IPS-15b (cell line): ENCODE data around the gene NINJ2.

Experiments
- H3K27me3 ChIP-seq: one replicate; pipeline ENCODE4 v1.6.1; 2013; ENCODE audit warnings: low read length; ENCODE audit not compliant: control insufficient read depth, insufficient read depth
- H3K36me3 ChIP-seq: one replicate; pipeline ENCODE4 v1.6.1; 2013; ENCODE audit warnings: low read length; ENCODE audit not compliant: control insufficient read depth, insufficient read depth
- H3K4me1 ChIP-seq: one replicate; pipeline ENCODE4 v1.6.1; 2013; ENCODE audit warnings: mild to moderate bottlenecking, low read length; ENCODE audit not compliant: control insufficient read depth, insufficient read depth
- H3K4me3 ChIP-seq: one replicate; pipeline ENCODE4 v1.5.1; 2013; ENCODE audit warnings: low read depth, low read length
- H3K9ac ChIP-seq: one replicate; pipeline ENCODE4 v1.6.1; 2013; ENCODE audit warnings: low read depth, mild to moderate bottlenecking, low read length
- H3K9me3 ChIP-seq: one replicate; pipeline ENCODE4 v1.6.1; 2013; ENCODE audit warnings: mild to moderate bottlenecking, low read length; ENCODE audit not compliant: control insufficient read depth, insufficient read depth

Gene NINJ2

GRCh38 chr12:524167-524951, 138.9 kb downstream of the NINJ2 start:
- Histone ChIP-seq H3K27me3 (no peaks in the 10 kb centered on the region), H3K9ac (no peak overlapping the region), H3K36me3 (no peaks in the 10 kb centered on the region), H3K9me3 (no peaks in the 10 kb centered on the region), H3K4me3 (no peak overlapping the region), H3K4me1 (no peaks in the 10 kb centered on the region)

DNA sequence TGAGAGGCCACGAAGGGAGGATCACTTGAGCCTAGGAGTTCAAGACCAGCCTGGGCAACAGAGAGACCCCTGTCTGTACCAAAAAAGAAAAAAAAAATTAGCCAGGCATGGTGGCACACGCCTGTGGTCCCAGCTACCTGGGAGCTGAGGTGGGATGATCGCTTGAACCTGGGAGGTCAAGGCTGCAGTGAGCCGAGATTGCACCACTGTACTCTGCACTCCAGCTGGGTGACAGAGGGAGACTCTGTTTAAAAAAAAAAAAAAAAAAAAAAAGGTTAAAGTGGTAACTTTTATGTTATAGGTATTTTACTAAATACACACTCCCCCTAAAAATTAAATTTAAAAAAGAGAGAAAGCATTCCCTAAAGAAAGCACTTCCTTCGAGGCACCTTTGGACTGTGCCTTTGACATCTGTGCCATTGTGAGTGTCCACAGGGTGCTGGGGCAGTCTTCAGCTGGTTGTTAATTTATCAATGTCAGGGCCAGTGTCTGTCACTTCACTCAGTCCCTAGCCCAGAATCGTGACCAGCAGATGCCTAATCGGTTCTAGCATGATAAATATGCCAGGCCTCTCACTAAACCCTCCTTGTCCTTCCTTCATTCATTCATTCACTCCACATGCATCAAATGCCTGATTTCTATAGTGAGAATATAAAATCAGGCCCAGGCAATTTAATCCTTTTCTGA, 140.4 kb downstream of the NINJ2 start:
- Histone ChIP-seq H3K27me3 (no peaks in the 10 kb centered on the region), H3K36me3 (no peaks in the 10 kb centered on the region), H3K4me1 (no peaks in the 10 kb centered on the region), H3K4me3 (no peak overlapping the region), H3K9me3 (no peaks in the 10 kb centered on the region), H3K9ac (no peak overlapping the region)

GRCh38 chr12:520119-520518, 143.1 kb downstream of the NINJ2 start:
- H3K9ac ChIP-seq = no peak overlapping the region
- H3K9me3 ChIP-seq = no peaks in the 10 kb centered on the region
- H3K4me1 ChIP-seq = no peaks in the 10 kb centered on the region
- H3K27me3 ChIP-seq = no peaks in the 10 kb centered on the region
- no peak overlapping the region for H3K4me3 ChIP-seq
- no peaks in the 10 kb centered on the region for H3K36me3 ChIP-seq

- no peak overlapping the region for H3K9ac ChIP-seq
- H3K27me3 ChIP-seq = no peaks in the 10 kb centered on the region
- H3K9me3 ChIP-seq = no peaks in the 10 kb centered on the region
- no peaks in the 10 kb centered on the region for H3K4me1 ChIP-seq
- H3K36me3 ChIP-seq = no peaks in the 10 kb centered on the region
- H3K4me3 ChIP-seq = no peak overlapping the region
Observed at GRCh38 chr12:517538-517937, 145.7 kb downstream of the NINJ2 start.
